DND-41 (cell line): ENCODE results near the gene SLC16A10.
"Not testable (repeated sequence)": the region's sequence is repeated elsewhere in the genome, so short reads cannot be mapped to it uniquely, and the experiment has no call there.

Experiments used
- ATAC-seq: fragments of 200-7000 bp; cut with Tn5 transposase; 3 replicates; pipeline ENCODE4 v1.9.1; 2021; ENCODE audit warnings: low read depth; ENCODE audit not compliant: insufficient read depth
- DNase-seq: peaks from one replicate; pipeline ENCODE4 v3.0.0-alpha.2; 2020
- H2AFZ ChIP-seq: 2 replicates; pipeline ENCODE4 v1.6.0; 2012; ENCODE audit warnings: low read depth, low read length
- H3K27ac ChIP-seq: 2 replicates; pipeline ENCODE4 v1.5.1; 2012; ENCODE audit warnings: low read length, inconsistent platforms
- H3K27me3 ChIP-seq: fragments of 200-600 bp; sonication (generic); 2 replicates; pipeline ENCODE4 v1.6.0; 2012; ENCODE audit warnings: low read length, mild to moderate bottlenecking, inconsistent platforms; ENCODE audit not compliant: insufficient read depth, poor library complexity
- H3K36me3 ChIP-seq: 2 replicates; pipeline ENCODE4 v1.5.1; 2012; ENCODE audit warnings: low read length, inconsistent platforms; ENCODE audit not compliant: insufficient read depth
- H3K4me1 ChIP-seq: 2 replicates; pipeline ENCODE4 v1.5.1; 2012; ENCODE audit warnings: mild to moderate bottlenecking, low read length; ENCODE audit not compliant: insufficient read depth
- H3K4me2 ChIP-seq: 2 replicates; pipeline ENCODE4 v1.6.0; 2012; ENCODE audit warnings: mild to moderate bottlenecking, moderate library complexity, low read length, inconsistent platforms; ENCODE audit not compliant: insufficient read depth
- H3K4me3 ChIP-seq, 2 experiments: fragments of 200-600 bp in 1 of 2; shearing (Covaris generic) in 1 of 2; 2 replicates each; pipeline ENCODE4 v1.5.1; 2012 to 2016; ENCODE audit warnings: inconsistent platforms in 2 of 2, low read length in 2 of 2, mild to moderate bottlenecking in 2 of 2, low read depth in 1 of 2, moderate library complexity in 1 of 2
- H3K79me2 ChIP-seq: 2 replicates; pipeline ENCODE4 v1.6.0; 2012; ENCODE audit warnings: low read length, inconsistent platforms; ENCODE audit not compliant: insufficient read depth
- H3K9ac ChIP-seq: 2 replicates; pipeline ENCODE4 v1.6.0; 2012; ENCODE audit warnings: low read depth, mild to moderate bottlenecking, inconsistent platforms, low read length, moderate library complexity
- H3K9me3 ChIP-seq: 2 replicates; pipeline ENCODE4 v1.5.1; 2012; ENCODE audit warnings: low read length, moderate library complexity, mild to moderate bottlenecking, inconsistent platforms; ENCODE audit not compliant: insufficient read depth, severe bottlenecking
- H4K20me1 ChIP-seq: 2 replicates; pipeline ENCODE4 v1.6.0; 2012; ENCODE audit warnings: low read length; ENCODE audit not compliant: insufficient read depth
- EZH2 ChIP-seq: IDR thresholded peaks from 3 replicates; pipeline ENCODE4 v1.6.1; 2012; ENCODE audit warnings: borderline replicate concordance, low read depth, mild to moderate bottlenecking, moderate library complexity, low read length, inconsistent platforms; ENCODE audit not compliant: severe bottlenecking
- TF ChIP-seq, protein P1 (sequence below): IDR thresholded peaks from 2 replicates; pipeline ENCODE4 v1.5.1; 2012; ENCODE audit warnings: borderline replicate concordance, low read length, moderate library complexity, mild to moderate bottlenecking; ENCODE audit not compliant: poor library complexity, severe bottlenecking; ENCODE audit errors: extremely low read depth

The SLC16A10 gene

DNA sequence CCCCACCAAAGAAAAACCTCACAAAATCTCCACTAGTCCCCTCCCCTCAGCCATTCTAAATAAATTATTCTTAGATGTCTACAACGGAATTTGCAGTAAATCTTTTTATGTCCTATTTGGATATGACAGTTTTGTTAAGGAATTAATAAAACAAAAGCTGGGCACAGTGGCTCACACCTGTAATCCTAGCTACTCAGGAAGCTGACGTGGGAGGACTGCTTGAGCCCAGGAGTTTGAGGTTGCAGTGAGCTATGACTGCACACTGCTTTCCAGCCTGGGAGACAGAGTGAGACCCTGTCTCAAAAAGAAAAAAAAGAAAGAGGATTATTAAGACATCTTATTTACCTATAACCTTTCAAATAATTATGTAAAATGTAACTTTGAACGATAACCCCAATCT lies 165.4 kb downstream of the SLC16A10 start:
- H3K9ac ChIP-seq: no peak overlapping the region
- H3K27me3 ChIP-seq: no peaks in the 10 kb centered on the region
- no peak overlapping the region for H2AFZ ChIP-seq
- H3K9me3 ChIP-seq: no peaks in the 10 kb centered on the region
- H3K4me1 ChIP-seq: no peaks in the 10 kb centered on the region
- H3K27ac ChIP-seq: no peak overlapping the region
- no peak overlapping the region for H3K4me2 ChIP-seq
- TF ChIP-seq, protein P1, sequence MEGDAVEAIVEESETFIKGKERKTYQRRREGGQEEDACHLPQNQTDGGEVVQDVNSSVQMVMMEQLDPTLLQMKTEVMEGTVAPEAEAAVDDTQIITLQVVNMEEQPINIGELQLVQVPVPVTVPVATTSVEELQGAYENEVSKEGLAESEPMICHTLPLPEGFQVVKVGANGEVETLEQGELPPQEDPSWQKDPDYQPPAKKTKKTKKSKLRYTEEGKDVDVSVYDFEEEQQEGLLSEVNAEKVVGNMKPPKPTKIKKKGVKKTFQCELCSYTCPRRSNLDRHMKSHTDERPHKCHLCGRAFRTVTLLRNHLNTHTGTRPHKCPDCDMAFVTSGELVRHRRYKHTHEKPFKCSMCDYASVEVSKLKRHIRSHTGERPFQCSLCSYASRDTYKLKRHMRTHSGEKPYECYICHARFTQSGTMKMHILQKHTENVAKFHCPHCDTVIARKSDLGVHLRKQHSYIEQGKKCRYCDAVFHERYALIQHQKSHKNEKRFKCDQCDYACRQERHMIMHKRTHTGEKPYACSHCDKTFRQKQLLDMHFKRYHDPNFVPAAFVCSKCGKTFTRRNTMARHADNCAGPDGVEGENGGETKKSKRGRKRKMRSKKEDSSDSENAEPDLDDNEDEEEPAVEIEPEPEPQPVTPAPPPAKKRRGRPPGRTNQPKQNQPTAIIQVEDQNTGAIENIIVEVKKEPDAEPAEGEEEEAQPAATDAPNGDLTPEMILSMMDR: no peak
- TF ChIP-seq EZH2: no peak
- H3K4me3 ChIP-seq: no peak overlapping the region
- ATAC-seq (no peak), DNase-seq (no peak)
- H3K36me3 ChIP-seq: no peaks in the 10 kb centered on the region
- no peaks in the 10 kb centered on the region for H3K79me2 ChIP-seq
- H4K20me1 ChIP-seq: no peaks in the 10 kb centered on the region

DNA sequence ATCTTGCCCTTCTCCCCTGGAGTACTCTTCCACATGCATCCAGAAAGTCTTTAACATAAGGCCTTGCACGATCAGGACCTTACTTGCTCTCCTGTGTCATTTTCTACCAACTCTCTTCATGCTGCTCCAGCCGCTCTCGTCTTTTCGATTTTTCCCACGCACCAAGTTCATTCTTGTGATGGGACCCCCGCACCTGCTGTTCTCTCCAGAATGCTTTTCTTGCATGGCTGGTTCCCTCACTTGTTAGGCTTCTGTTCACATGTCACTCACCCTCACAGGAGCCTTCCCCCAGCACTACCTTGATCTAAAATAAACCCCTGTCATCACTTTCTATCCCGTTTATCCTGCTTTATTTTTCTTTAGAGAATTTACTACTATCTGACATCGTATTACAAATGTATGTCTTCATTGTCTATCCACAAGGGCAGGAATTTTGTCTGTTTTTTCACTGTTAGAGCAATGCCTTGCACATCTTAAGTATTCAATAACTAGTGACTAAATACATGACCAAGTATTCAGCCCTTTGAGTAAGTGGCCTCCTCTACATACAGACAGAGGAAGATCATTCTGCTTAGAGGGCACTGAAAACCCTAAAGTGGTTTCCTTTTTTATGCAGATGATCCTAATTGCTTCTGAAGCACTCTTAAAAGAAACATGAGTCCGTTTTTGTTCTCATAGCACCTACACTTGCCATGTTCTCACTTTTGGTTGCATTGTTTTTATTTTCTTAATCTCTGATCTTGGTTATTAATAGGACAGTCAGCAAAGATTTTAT lies 166.9 kb downstream of the SLC16A10 start:
- H3K36me3 ChIP-seq: no peaks in the 10 kb centered on the region
- H2AFZ ChIP-seq: no peak overlapping the region
- no peak overlapping the region for H3K4me3 ChIP-seq
- ATAC-seq: no peak
- DNase-seq: no peak
- no peaks in the 10 kb centered on the region for H3K9me3 ChIP-seq
- H3K27me3 ChIP-seq: no peaks in the 10 kb centered on the region
- H3K79me2 ChIP-seq: no peaks in the 10 kb centered on the region
- H3K27ac ChIP-seq: no peak overlapping the region
- peaks cover 8% of the 10 kb centered on the region for H3K4me1 ChIP-seq
- no peaks in the 10 kb centered on the region for H4K20me1 ChIP-seq
- H3K9ac ChIP-seq: no peak overlapping the region
- H3K4me2 ChIP-seq: no peak overlapping the region
- TF ChIP-seq EZH2: no peak
- TF ChIP-seq, protein P1: no peak

DNA sequence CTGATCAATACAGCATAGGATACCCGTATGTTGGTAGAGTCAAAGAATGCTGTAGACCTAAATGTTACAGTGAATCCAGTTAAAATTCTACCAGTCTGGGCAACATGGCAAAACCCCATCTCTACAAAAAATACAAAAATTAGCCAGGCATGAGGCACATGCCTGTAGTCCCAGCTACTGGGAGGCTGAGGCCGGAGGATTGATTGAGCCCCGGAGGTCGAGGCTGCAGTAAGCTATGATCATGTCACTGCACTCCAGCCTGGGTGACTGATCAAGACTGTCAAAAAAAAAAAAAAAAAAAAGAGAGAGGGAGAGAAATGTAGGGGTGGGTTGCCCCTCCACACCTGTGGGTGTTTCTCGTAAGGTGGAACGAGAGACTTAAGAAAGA lies 167.5 kb downstream of the SLC16A10 start:
- no peak overlapping the region for H3K4me2 ChIP-seq
- peaks cover 6% of the 10 kb centered on the region for H3K79me2 ChIP-seq
- no peak for ATAC-seq
- TF ChIP-seq EZH2: no peak
- TF ChIP-seq, protein P1: no peak
- no peaks in the 10 kb centered on the region for H4K20me1 ChIP-seq
- no peaks in the 10 kb centered on the region for H3K27me3 ChIP-seq
- H2AFZ ChIP-seq: no peak overlapping the region
- H3K4me1 ChIP-seq: peaks cover 8% of the 10 kb centered on the region
- no peaks in the 10 kb centered on the region for H3K9me3 ChIP-seq
- no peak overlapping the region for H3K4me3 ChIP-seq
- no peak for DNase-seq
- H3K27ac ChIP-seq: no peak overlapping the region
- no peak overlapping the region for H3K9ac ChIP-seq
- no peaks in the 10 kb centered on the region for H3K36me3 ChIP-seq

DNA sequence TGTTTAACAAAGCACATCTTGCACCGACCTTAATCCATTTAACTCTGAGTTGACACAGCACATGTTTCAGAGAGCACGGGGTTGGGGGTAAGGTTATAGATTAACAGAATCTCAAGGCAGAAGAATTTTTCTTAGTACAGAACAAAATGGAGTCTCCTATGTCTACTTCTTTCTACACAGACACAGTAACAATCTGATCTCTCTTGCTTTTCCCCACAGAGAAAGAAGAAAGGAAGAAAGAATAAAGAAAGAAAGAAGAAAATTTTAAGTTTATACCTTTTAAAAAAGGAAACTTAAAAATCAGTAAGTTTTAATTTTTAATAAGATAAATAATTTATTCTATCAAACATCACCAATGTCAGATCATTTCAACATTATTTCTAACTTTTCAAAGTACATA lies 168.5 kb downstream of the SLC16A10 start:
- not testable (repeated sequence) for H3K9ac ChIP-seq, H4K20me1 ChIP-seq, H3K4me3 ChIP-seq, DNase-seq, H3K9me3 ChIP-seq, H3K27me3 ChIP-seq, H2AFZ ChIP-seq, H3K36me3 ChIP-seq, ATAC-seq, H3K4me2 ChIP-seq, H3K27ac ChIP-seq
- H3K79me2 ChIP-seq: peaks cover 15% of the 10 kb centered on the region
- peaks cover 18% of the 10 kb centered on the region for H3K4me1 ChIP-seq
